Uterus (tissue), 4 donors: ENCODE results near the gene DNAJC4. TPM values are rescaled to one million over a fixed set of nuclear protein-coding genes. Genes with fewer than 3 reads are reported as not detected.

ENCODE experiments used
- DNase-seq, 2 donors: peaks; one replicate each; pipeline ENCODE4 v3.0.0-alpha.2; 2019 to 2020
- H3K27ac ChIP-seq, 2 donors: fragments of 200-600 bp; sonication (generic); 1 replicate in 1 of 2; 2 replicates in 1 of 2; pipeline ENCODE4 v1.5.1; 2016 to 2018
- H3K27me3 ChIP-seq, 2 donors: fragments of 200-600 bp; sonication (generic); one replicate each; pipeline ENCODE4 v1.5.1; 2018 to 2019; ENCODE audit warnings: control low read depth in 1 of 2
- H3K36me3 ChIP-seq, 2 donors: fragments of 200-600 bp; sonication (generic); one replicate each; pipeline ENCODE4 v1.5.1; 2019; ENCODE audit warnings: control low read depth in 1 of 2
- H3K4me1 ChIP-seq, 2 donors: fragments of 200-600 bp; sonication (generic); one replicate each; pipeline ENCODE4 v1.5.1; 2018 to 2019; ENCODE audit warnings: control low read depth in 1 of 2
- H3K4me3 ChIP-seq, 2 donors: fragments of 200-600 bp; sonication (generic); 1 replicate in 1 of 2; 2 replicates in 1 of 2; pipeline ENCODE4 v1.5.1; 2018 to 2019; ENCODE audit warnings: mild to moderate bottlenecking in 1 of 2
- H3K9me3 ChIP-seq, 2 donors: fragments of 200-600 bp; sonication (generic); one replicate each; pipeline ENCODE4 v1.5.1; 2019; ENCODE audit warnings: control low read depth in 1 of 2
- CTCF ChIP-seq, 4 experiments: fragments of 200-600 bp in 2 of 4; fragments of 450-650 bp in 2 of 4; sonication (generic) in 2 of 4; IDR thresholded peaks; one replicate each; pipeline ENCODE4 v1.5.1; 2016 to 2019; ENCODE audit warnings: antibody characterized with exemption in 4 of 4, mild to moderate bottlenecking in 2 of 4, moderate library complexity in 1 of 4
- POLR2A ChIP-seq, 2 donors: fragments of 450-650 bp; IDR thresholded peaks; one replicate each; pipeline ENCODE4 v1.6.1; 2016; ENCODE audit warnings: antibody characterized with exemption in 2 of 2, mild to moderate bottlenecking in 1 of 2, moderate library complexity in 1 of 2
- intact Hi-C: fragments of 100-400 bp; cut with DNase I; formaldehyde crosslinking; loops from one replicate; pipeline ENCODE4 v1.15.1; 2023; ENCODE audit warnings: low total_unique reads
- total RNA-seq, 4 donors: library from RNA; depleted of rRNA in 3 of 4; stranded (reverse); fragments of >200 nt in 3 of 4; gene quantifications; one replicate each; pipeline versions ENCODE4 v1.1.0 to v1.2.4, GENCODE V29; 2014 to 2023
- donor health status: DM: yes; HTN: yes; CAD: no.

DNAJC4 gene
- total RNA-seq, 4 donors from 2014 or later, result 7.9 to 28.6 (median 16.6) TPM; not detected in 1

- no peaks in the 10 kb centered on the region for H3K27me3 ChIP-seq
- H3K9me3 ChIP-seq, result no peaks in the 10 kb centered on the region
- no peaks in the 10 kb centered on the region for H3K36me3 ChIP-seq
- peak in 1 of 2 donors; percentile 26 for DNase-seq
- H3K4me3 ChIP-seq, result peak overlapping the region; percentile 54 to 79
- TF ChIP-seq POLR2A (IDR thresholded peaks at IDR 0.05), result no peak
- TF ChIP-seq CTCF (IDR thresholded peaks at IDR 0.05), result no peak
- peaks cover 4 to 33% of the 10 kb centered on the region in 2 donors for H3K4me1 ChIP-seq
- intact Hi-C loops, result no loop called here
- peak overlapping the region; percentile 90 to 96 for H3K27ac ChIP-seq
Measured at GRCh38 chr11:64229744-64230170, 591 bp upstream of the DNAJC4 start.

GRCh38 chr11:64230985-64231365, 627 bp downstream of the DNAJC4 start:
- H3K27me3 ChIP-seq, result no peaks in the 10 kb centered on the region
- peak overlapping the region; percentile 90 to 96 for H3K27ac ChIP-seq
- peak overlapping the region; percentile 54 to 79 for H3K4me3 ChIP-seq
- H3K4me1 ChIP-seq, result peaks cover 4 to 23% of the 10 kb centered on the region in 2 donors
- no peaks in the 10 kb centered on the region for H3K9me3 ChIP-seq
- TF ChIP-seq POLR2A (IDR thresholded peaks at IDR 0.05) (no peak), CTCF (IDR thresholded peaks at IDR 0.05) (no peak)
- intact Hi-C loops, result no loop called here
- peak in 1 of 2 donors; percentile 23 for DNase-seq
- no peaks in the 10 kb centered on the region for H3K36me3 ChIP-seq

GRCh38 chr11:64231546-64231945, 1.2 kb downstream of the DNAJC4 start:
- peak in 1 of 2 donors; percentile 19 for DNase-seq
- intact Hi-C loops, result no loop called here
- Histone ChIP-seq H3K27ac (peak overlapping the region in 1 of 2 donors; percentile 96), H3K4me1 (peaks cover 4 to 22% of the 10 kb centered on the region in 2 donors), H3K36me3 (no peaks in the 10 kb centered on the region), H3K27me3 (no peaks in the 10 kb centered on the region), H3K4me3 (no peak overlapping the region), H3K9me3 (no peaks in the 10 kb centered on the region)
- TF ChIP-seq POLR2A (IDR thresholded peaks at IDR 0.05) (no peak), CTCF (IDR thresholded peaks at IDR 0.05) (no peak)

GRCh38 chr11:64232182-64232966, 2.0 kb downstream of the DNAJC4 start:
- no peaks in the 10 kb centered on the region for H3K9me3 ChIP-seq
- H3K36me3 ChIP-seq, result no peaks in the 10 kb centered on the region
- no peak overlapping the region for H3K4me3 ChIP-seq
- peaks cover 4 to 14% of the 10 kb centered on the region in 2 donors for H3K4me1 ChIP-seq
- intact Hi-C loops, result no loop called here
- no peak for TF ChIP-seq CTCF (IDR thresholded peaks at IDR 0.05)
- no peak for TF ChIP-seq POLR2A (IDR thresholded peaks at IDR 0.05)
- DNase-seq, result peak in 1 of 2 donors; percentile 21
- no peaks in the 10 kb centered on the region for H3K27me3 ChIP-seq
- no peak overlapping the region for H3K27ac ChIP-seq

GRCh38 chr11:64232967-64233315, 2.6 kb downstream of the DNAJC4 start:
- H3K9me3 ChIP-seq, result no peaks in the 10 kb centered on the region
- no peaks in the 10 kb centered on the region for H3K36me3 ChIP-seq
- no peak overlapping the region for H3K27ac ChIP-seq
- no peak overlapping the region for H3K4me3 ChIP-seq
- no peak for DNase-seq
- H3K4me1 ChIP-seq, result peaks cover 4 to 14% of the 10 kb centered on the region in 2 donors
- no peak for TF ChIP-seq CTCF (IDR thresholded peaks at IDR 0.05)
- no peak for TF ChIP-seq POLR2A (IDR thresholded peaks at IDR 0.05)
- no peaks in the 10 kb centered on the region for H3K27me3 ChIP-seq
- intact Hi-C loops, result no loop called here
